Liver (tissue), 5 donors: ENCODE data around the gene PPME1. TPM values are rescaled to one million over a fixed set of nuclear protein-coding genes. Genes with fewer than 3 reads are reported as not detected.

ENCODE experiments used
- polyA plus RNA-seq, 2 donors: library from polyadenylated mRNA; stranded (reverse) in 1 of 2; unstranded in 1 of 2; fragments of 200-250 nt in 1 of 2; fragments of >200 nt in 1 of 2; fragmentation: Nextera tagmentation in 1 of 2; extraction: Ambion mirVana in 1 of 2; gene quantifications; one replicate each; pipeline versions ENCODE4 v1.2.1 to v1.2.3, GENCODE V29; 2013 to 2015
- small RNA-seq: library from RNA; depleted of rRNA; stranded (forward); fragments of <200 nt; gene quantifications from one replicate; pipeline ENCODE3, GENCODE V24; 2014
- total RNA-seq, 2 donors: library from RNA; depleted of rRNA; stranded (reverse); fragments of >200 nt; gene quantifications; one replicate each; pipeline ENCODE4 v1.2.3, GENCODE V29; 2014
- donor health status: healthy.
- donor health status: healthy.
- donor health status: healthy.

Gene PPME1
- total and polyA plus RNA-seq, 4 donors = 9.1 to 47.4 (median 13.6) TPM

Small RNA genes lying within 50 kb of the gene (small RNA-seq; reads per million reads assigned to genes)
- gene AP002392.1 = not detected
- gene RF00409 = not detected

Other genes starting within 250 kb of the PPME1 start
- under 1 TPM in 1 of 2 donors, not detected in 1; 0.08 TPM for gene DNAJB13, start 220.3 kb upstream of the PPME1 start, total RNA-seq
- not detected for gene DNAJB13, start 220.3 kb upstream of the PPME1 start, polyA plus RNA-seq
- 100 to 1,000 TPM in 1 of 2 donors, 10 to 100 TPM in 1; 11.0 to 137 TPM for gene UCP2, start 188.4 kb upstream of the PPME1 start, total RNA-seq
- 10 to 100 TPM; 10.4 to 16.1 TPM for gene UCP2, start 188.4 kb upstream of the PPME1 start, polyA plus RNA-seq
- gene UCP3, start 162.2 kb upstream of the PPME1 start, total RNA-seq = 1 to 10 TPM in 1 of 2 donors, under 1 TPM in 1; 0.47 to 1.3 TPM
- under 1 TPM; 0.07 to 0.21 TPM for gene UCP3, start 162.2 kb upstream of the PPME1 start, polyA plus RNA-seq
- 10 to 100 TPM; 10.0 to 14.5 TPM for gene C2CD3, start 287 bp upstream of the PPME1 start, total RNA-seq
- 1 to 10 TPM; 3.1 to 3.4 TPM for gene C2CD3, start 287 bp upstream of the PPME1 start, polyA plus RNA-seq
- gene P4HA3, start 140.4 kb downstream of the PPME1 start, total RNA-seq = under 1 TPM; 0.23 to 0.42 TPM
- gene P4HA3, start 140.4 kb downstream of the PPME1 start, polyA plus RNA-seq = under 1 TPM; 0.07 to 0.59 TPM
- 1 to 10 TPM; 1.3 to 8.2 TPM for gene PGM2L1, start 227.1 kb downstream of the PPME1 start, total RNA-seq
- gene PGM2L1, start 227.1 kb downstream of the PPME1 start, polyA plus RNA-seq = 1 to 10 TPM in 1 of 2 donors, under 1 TPM in 1; 0.33 to 1.0 TPM